ENCODE measurements around the gene CCDC9B. TPM values are rescaled to one million over a fixed set of nuclear protein-coding genes. Genes with fewer than 3 reads are reported as not detected.
A peak's percentile ranks its signal among the peaks of the same experiment; 100 is the strongest.

CCDC9B gene
- total RNA-seq, 1 donor from 2014 or later: 72.5 TPM

DNA sequence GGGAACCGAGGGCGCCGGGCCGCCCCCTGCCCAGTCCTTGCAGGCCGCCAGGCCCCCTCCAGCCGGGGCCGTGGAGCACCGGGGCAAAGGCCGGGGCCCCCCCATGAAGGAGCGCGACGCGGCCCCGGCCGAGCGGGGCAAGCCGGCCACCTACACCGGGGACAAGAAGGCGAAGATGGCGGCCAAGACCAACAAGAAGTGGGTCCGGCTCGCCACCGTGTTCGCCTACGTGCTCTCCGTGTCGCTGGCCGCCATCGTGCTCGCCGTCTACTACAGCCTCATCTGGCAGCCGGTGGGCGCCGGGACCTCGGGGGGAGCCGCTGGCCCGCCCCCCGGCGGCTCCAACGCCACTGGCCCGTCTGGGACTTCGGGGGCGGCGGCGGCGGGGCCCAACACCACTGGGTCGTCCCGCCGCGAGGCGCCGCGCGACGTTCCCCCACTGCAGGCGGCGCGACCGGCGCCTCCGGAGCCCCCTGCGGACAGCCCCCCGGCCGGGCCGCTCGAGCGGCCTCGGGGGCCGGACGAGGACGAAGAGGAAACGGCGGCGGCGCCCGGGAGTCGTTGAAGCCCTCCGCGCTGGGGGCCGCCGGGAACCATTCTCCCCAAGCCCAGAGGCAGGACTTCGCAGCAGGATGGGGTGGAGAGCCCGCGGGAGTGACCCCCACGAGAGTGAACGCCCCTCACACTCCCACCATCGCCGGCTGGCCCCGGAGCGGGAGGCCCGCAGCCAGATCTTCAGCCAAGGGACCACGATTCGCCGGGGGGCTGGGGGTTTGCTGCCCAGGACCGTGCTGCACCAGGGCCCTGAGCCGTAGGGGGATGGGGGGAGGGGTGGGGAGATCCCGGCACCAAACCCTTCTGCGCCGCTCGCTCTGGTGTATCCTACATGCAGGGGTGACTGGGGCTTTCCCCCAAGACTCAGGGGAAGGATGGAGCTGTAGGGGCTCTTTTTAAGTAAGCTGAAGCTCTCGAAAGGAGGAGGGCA is 16.5 kb downstream of the CCDC9B start:
- DNase-seq (peak; percentile 79), ATAC-seq (peak; percentile 1)
- intact Hi-C loops (cut with DNase I): no loop called here
- TF ChIP-seq, protein P1, sequence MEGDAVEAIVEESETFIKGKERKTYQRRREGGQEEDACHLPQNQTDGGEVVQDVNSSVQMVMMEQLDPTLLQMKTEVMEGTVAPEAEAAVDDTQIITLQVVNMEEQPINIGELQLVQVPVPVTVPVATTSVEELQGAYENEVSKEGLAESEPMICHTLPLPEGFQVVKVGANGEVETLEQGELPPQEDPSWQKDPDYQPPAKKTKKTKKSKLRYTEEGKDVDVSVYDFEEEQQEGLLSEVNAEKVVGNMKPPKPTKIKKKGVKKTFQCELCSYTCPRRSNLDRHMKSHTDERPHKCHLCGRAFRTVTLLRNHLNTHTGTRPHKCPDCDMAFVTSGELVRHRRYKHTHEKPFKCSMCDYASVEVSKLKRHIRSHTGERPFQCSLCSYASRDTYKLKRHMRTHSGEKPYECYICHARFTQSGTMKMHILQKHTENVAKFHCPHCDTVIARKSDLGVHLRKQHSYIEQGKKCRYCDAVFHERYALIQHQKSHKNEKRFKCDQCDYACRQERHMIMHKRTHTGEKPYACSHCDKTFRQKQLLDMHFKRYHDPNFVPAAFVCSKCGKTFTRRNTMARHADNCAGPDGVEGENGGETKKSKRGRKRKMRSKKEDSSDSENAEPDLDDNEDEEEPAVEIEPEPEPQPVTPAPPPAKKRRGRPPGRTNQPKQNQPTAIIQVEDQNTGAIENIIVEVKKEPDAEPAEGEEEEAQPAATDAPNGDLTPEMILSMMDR (IDR thresholded peaks at IDR 0.05): no peak
- Histone ChIP-seq H3K36me3 (no peaks in the 10 kb centered on the region), H3K4me1 (peaks cover 42% of the 10 kb centered on the region), H3K9me3 (no peaks in the 10 kb centered on the region), H3K4me3 (peak overlapping the region; percentile 74), H3K27ac (peak overlapping the region; percentile 81), H3K27me3 (no peaks in the 10 kb centered on the region)

DNA sequence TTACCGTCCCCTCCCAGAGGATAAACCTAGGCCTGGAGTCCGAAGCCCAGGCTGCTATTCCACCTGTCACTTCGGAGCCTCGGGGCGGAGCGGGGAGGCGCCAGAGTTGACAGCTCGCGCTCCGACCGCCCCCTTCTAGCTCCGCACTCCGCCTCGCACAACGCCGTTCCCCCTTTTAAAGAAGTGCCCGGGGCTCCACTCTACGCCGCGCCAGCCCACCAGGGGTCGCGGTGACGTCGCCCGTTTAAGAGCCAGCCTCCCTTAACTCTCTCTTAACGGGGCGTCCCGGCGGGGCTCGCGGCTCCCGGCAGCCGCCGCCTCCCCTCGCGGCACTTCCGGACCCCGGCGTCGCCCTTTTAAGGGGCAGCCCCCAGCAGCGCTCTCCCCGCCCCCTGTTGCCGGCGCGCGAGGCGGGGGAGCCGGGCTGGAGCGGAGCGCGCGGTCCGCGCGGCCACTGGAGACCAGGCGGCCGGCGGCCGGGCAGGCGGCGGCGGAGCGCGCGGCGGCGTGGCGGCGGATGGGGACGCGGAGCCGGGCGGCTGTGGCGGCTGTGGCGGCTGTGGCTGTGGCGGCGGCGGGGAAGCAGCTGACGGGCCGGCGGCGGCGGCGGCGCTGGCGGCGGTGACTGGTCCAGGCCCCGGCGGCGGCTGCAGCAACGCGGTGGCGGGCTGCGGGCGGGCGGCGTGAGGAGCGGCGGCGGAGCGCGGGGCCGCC is 17.3 kb downstream of the CCDC9B start, which contains the start of gene INAFM2:
TSS of gene INAFM2 (plus strand) at position 454 of the 714 bp plus-strand sequence. CDS start 364 bp downstream, outside the sequence.
- Histone ChIP-seq H3K27me3 (no peaks in the 10 kb centered on the region), H3K36me3 (no peaks in the 10 kb centered on the region), H3K4me1 (peaks cover 37% of the 10 kb centered on the region), H3K27ac (peak within 1 kb of the TSS; percentile 81), H3K4me3 (peak within 1 kb of the TSS; percentile 74), H3K9me3 (no peaks in the 10 kb centered on the region)
- intact Hi-C loops (cut with DNase I): no loop called here
- DNase-seq (peak; percentile 96), ATAC-seq (peak; percentile 94)
- TF ChIP-seq, protein P1 (IDR thresholded peaks at IDR 0.05): peak; percentile 66

DNA sequence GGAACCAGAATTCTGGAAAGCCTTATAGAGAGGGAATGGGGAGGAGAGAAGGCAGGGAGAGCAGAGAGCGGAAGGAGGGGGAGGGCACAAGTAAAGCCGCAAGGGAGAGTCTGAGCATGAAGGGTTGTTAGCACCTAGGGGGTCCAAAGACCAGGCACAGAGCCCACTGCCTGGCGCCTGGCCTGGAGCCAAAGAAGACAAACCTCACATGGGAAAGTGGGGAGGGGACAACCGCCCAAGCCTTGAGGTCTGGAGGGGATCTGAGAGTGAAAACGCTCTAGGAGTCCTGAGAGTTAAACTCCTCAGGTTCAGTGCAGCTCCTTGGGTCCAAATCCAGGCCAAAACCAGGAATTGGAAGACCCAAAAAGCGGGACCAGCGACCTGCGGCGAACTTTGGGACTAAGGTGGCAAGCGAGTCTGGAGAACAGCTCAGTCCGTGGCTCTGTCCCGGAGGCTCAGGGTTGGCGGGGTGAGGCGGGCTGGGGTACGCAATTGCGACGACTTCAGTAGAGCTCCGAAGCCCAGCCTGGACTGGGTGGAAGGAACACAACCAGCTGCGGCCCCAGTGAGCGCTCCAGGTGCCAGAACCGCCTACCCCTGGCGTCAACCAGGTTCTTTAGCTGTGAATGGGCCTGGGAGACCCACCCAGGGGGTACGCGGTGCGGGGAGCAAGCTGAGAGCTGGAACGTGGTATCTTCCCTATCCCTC is 18.1 kb downstream of the CCDC9B start:
- no peak for ATAC-seq
- intact Hi-C loops (cut with DNase I): no loop called here
- no peaks in the 10 kb centered on the region for H3K27me3 ChIP-seq

DNA sequence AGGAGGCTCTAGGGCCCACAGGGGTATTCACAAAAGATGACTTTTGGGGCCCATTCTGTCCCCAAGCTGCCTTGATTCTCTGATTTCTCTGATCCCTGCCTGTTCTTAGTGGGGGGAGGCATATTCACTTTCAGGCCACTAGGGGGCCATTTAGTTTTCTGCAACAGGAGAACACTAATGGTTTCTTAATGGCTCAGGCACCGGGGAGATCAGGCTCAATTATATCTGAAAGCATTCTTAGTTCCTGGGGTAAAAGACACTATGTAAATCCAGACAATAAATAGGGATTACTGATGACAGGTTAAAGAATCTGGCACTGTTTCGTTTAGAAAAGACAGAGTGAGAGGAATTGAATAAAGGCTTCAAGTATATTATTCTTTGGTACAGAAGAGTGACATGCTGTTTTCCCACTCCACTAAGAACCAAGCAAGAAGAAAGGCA is 19.8 kb downstream of the CCDC9B start:
- Histone ChIP-seq H3K4me1 (peaks cover 15% of the 10 kb centered on the region), H3K9me3 (no peaks in the 10 kb centered on the region), H3K36me3 (no peaks in the 10 kb centered on the region), H3K27ac (no peak overlapping the region), H3K27me3 (no peaks in the 10 kb centered on the region), H3K4me3 (no peak overlapping the region)
- intact Hi-C loops (cut with DNase I): no loop called here
- TF ChIP-seq, protein P1 (IDR thresholded peaks at IDR 0.05): peak; percentile 94
- ATAC-seq: peak; percentile 48
- DNase-seq: no peak

More for the DNA sequence above, 18.1 kb downstream of the CCDC9B start:
- Histone ChIP-seq H3K4me1 (peaks cover 30% of the 10 kb centered on the region), H3K36me3 (no peaks in the 10 kb centered on the region), H3K4me3 (peak overlapping the region; percentile 45), H3K27ac (peak overlapping the region; percentile 56), H3K9me3 (no peaks in the 10 kb centered on the region)
- TF ChIP-seq, protein P1 (IDR thresholded peaks at IDR 0.05): no peak
- no peak for DNase-seq

DNA sequence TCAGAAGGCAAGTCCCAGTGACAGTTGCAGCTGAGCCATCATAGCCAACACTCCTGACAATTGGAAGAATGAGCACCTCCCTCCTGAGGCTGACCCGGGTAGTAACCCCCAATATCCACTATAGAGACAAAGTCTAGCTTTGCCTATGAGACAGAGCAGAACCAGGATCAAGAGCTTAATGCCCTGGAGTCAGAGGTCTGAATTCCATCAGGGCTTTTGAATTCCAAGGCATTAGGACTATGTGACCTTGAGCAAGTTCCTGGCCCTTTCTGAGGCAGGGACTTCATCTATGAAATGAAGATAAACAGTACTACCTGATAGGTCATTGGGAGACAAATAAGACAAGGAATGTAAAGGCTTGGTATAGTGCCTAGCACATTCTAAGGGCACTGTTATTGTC is 20.3 kb downstream of the CCDC9B start:
- no peaks in the 10 kb centered on the region for H3K27me3 ChIP-seq
- H3K4me3 ChIP-seq: no peak overlapping the region
- ATAC-seq (no peak), DNase-seq (no peak)
- H3K4me1 ChIP-seq: peaks cover 11% of the 10 kb centered on the region
- intact Hi-C loops (cut with DNase I): no loop called here
- H3K27ac ChIP-seq: no peak overlapping the region
- H3K36me3 ChIP-seq: no peaks in the 10 kb centered on the region
- TF ChIP-seq, protein P1 (IDR thresholded peaks at IDR 0.05): no peak
- H3K9me3 ChIP-seq: no peaks in the 10 kb centered on the region
